CD4-positive, alpha-beta T cell treated with Interleukin-15 for 1 hour (primary cell): Measurements from ENCODE around the gene ID4.

Source experiments
- DNase-seq: peaks from one replicate; pipeline ENCODE4 v3.0.0-alpha.2; 2020

ID4 gene

DNA sequence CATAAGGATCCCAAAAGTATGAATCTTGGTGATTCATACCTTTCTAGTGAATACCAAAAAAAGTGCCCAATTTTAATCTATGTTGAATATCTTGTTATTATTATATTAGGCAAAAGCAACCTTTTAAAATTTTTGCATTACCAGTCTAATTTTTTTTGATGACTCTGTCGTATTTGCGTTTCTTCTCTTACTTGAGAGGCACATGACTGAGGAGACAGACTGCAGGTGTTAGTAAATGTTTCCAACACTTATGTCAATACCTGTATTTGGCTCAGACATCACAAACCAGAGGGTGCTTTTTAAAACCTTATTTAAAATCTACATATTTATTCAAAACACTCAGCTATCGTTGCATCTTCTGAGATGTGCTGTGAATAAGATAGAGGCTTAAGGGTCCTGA is 27.1 kb downstream of the ID4 start:
- DNase-seq: no peak

DNA sequence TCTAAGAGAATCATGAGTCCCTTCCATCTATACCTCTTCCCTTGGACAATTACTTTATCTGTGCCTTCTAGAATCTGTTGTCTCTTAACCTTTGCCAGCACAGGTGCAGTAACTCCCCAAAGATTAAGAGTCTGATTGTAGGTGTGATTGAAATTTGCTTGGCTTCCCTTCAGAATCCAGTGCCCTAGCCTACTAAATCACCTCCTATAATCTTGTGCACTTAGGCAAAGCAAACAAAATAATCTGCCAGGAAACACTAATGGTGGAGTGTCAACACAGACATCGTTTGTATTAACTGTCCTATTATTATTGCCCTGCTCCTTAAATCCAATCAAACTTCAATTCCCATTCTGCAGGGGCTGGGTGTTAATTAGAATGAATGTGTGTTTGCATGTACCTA is 28.0 kb downstream of the ID4 start:
- DNase-seq: no peak

DNA sequence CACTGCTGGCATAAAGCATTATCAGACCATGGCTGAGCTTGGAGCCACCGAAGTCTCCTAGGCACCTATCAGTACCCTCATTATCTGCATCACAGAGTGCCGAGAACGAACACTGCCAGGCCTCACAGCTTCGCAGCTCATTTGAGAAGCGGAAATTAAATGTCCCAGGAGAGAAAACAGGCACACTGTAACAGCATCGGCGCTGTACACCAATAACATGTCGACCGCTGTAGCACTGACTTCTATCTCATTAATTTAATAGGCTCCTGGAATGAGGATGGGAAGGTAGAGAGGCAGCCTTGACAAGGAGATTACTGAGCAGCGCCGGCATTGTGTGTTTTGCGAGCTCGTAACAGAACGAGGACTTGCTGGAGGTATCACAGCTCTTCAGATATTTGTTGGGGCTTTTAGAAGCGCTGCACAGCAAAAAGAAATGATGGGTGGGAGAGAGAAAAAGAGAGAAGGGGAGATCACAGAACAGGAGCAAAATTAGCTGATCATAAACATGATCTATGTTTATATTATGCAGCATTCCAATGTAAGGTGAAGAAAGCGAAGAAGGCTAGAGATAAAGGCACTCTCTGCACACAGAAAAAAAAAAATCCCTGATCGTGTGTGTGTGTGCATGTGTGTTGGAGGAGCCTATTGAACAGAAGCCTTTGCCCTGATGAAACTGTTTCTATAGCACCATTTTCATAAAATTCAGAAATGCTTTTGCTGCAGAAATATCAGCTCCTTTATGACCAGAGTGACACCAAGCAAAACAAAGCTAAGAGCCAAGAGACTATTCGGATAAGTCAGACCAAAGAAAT is 29.2 kb downstream of the ID4 start:
- no peak for DNase-seq

DNA sequence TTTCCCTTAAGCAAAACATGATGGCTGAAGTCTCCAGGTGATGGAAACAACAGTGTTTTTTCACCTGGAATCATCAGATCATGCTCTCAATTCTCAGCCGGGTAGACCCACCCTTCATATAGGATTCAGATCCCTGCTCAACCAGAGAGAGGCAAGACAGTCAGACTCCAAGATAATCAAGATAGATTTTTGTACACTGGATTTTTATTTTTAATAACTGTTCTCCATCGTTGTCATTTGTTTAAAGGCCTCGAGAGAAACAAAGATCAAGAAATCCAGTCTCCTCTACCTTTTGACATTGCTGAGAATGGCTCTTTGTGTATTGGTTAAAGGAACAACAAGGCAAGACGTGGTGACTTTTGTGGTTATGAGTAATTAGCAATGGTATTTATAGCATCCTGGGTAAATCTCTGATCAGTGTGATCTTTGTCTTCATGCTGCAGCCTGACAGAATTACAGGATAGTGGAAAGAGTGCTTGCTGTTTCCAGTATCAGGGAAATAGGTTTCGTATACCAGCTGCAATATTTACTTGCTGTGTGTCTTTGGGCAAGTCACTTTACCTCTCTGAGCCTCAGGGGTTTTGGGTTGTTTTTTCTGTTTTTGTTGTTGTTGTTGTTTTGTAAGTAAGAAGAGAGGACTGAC is 29.9 kb downstream of the ID4 start:
- no peak for DNase-seq

- no peak for DNase-seq
These were observed 32.3 kb downstream of the ID4 start for GRCh38 chr6:19869464-19869863.

DNA sequence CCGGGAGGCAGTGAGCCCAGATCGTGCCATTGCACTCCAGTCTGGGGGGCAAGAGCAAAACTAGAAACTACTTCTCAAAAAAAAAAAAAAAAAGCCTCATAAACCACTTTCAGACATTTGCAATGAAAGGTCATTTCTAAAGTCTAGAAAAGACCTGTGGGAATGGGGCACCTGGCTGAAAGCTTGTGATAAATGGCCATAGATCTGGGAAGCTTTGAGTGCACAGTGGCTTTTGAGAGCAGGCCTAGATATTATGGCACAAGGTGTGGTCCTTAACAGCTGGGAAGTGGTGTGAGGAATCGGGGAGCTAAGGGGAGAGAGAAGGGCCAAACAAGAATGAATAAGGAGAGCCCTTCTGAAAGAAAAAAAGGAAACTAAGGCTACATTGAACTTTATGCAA is 33.2 kb downstream of the ID4 start:
- DNase-seq: no peak

GRCh38 chr6:19873031-19873430 is 35.9 kb downstream of the ID4 start:
- no peak for DNase-seq

DNA sequence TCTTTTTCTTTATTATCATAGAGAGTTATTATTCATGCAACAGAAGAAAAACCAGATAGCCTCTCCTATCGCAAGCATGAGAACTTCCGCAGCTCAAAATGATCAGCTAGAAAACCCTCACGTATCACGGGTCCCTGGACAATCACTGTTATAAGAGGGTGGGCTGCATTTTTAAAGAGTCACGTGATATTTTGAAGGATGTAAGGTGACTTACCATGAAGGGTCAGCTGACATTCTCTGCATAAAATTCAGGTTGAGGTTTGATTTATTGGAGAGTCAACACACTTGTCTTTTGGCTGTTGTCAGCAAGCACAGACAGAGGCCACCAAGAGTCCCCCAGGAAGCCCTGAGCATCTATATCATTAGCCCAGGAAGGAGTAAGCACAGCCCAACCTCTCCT is 39.5 kb downstream of the ID4 start:
- DNase-seq: no peak

DNA sequence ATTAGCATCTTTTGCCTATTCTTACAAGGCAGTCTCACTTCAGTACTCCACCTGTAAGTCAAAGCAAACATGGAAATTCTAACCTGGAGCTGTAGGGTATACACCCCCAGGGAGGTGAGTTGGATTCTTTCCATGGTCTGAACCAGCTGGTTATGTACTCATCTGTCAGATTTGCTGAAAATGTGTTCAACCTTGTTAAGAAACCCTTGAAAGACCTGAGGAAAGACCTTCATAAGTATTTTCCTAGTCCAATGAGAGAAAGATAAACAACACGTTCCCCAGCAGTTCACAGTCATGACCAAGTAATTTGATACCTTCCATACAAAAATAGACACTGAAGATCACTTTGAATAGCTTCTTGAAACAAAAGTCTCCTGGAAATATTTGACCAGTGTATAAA is 42.5 kb downstream of the ID4 start:
- DNase-seq: no peak

DNA sequence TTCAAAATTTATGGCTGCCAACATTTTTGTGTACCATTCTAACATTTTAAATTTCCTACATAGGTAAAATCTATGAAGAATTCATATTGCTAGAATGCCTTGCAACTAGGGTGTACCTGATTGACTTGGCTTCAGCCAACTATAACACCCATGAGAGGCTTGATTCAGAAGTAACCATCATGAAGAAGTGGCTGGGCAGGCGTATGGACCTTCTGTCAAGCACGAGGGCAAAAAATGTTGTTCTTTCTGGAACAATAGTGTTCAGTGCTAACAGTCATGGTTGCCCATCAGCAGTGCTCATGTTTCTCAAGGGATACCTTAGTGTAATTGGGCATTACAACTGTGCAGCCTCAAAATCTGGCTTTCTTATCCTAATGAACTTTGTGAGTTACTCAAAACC is 42.9 kb downstream of the ID4 start:
- DNase-seq: no peak

DNA sequence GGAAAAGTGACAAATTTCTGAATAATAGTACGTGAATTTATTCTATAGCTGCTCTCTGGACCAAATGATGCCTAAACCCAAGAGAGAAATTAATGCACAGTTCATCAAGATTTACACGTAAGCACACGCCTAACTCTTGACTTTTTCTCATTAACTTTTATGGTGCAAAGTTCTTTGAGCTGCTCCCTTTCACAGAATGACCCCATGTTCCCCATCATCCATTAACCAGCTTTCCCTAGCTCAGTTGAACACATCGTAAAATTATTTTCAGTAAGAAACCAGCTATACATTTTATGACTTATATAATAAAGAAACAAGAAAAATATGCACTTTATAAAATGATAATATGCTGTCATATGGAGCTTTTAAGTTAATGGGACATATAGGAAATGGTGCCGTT is 54.3 kb downstream of the ID4 start:
- no peak for DNase-seq
